Gastroesophageal sphincter (tissue), 3 donors: Measurements from ENCODE around the gene MPI.

Source experiments
- CTCF ChIP-seq, 4 experiments: fragments of 200-600 bp in 2 of 4; fragments of 450-650 bp in 2 of 4; sonication (generic) in 1 of 4; IDR thresholded peaks; one replicate each; pipeline ENCODE4 v1.5.1; 2017 to 2019; ENCODE audit warnings: antibody characterized with exemption in 4 of 4, mild to moderate bottlenecking in 2 of 4, moderate library complexity in 2 of 4
- POLR2A ChIP-seq, 2 donors: fragments of 450-650 bp; IDR thresholded peaks; one replicate each; pipeline ENCODE4 v1.6.1; 2017; ENCODE audit warnings: antibody characterized with exemption in 2 of 2, mild to moderate bottlenecking in 2 of 2, moderate library complexity in 1 of 2
- POLR2AphosphoS5 ChIP-seq: sonication (generic); formaldehyde crosslinking; IDR thresholded peaks from one replicate; pipeline ENCODE4 v1.6.1; 2017; ENCODE audit warnings: antibody characterized with exemption

- no peak for TF ChIP-seq CTCF (IDR thresholded peaks at IDR 0.05)
- no peak for TF ChIP-seq POLR2AphosphoS5
- no peak for TF ChIP-seq POLR2A (IDR thresholded peaks at IDR 0.05)
Observed at GRCh38 chr15:74888716-74889115, 1.1 kb upstream of the MPI start.
